Common myeloid progenitor, CD34-positive (primary cell): Measurements from ENCODE around the gene KIAA1217.

Experiments used
- CTCF ChIA-PET: fragments of 350-600 bp; sonication (Branson Sonifier 250); formaldehyde crosslinking; loops from one replicate; lab custom pipeline; 2021; ENCODE audit warnings: antibody characterized with exemption; lab: Charles Lee
- POLR2A ChIA-PET: fragments of 350-600 bp; sonication (Branson Sonifier 250); formaldehyde crosslinking; loops from one replicate; lab custom pipeline; 2021; ENCODE audit warnings: antibody characterized with exemption; lab: Charles Lee
- DNase-seq, 3 donors: peaks; one replicate each; pipeline versions ENCODE4 v3.0.0 to v3.0.0-alpha.2; 2013
- H3K27ac ChIP-seq, 2 experiments: 1 replicate in 1 of 2; 2 replicates in 1 of 2; pipeline ENCODE4 v1.7.0; 2013; ENCODE audit warnings: inconsistent platforms in 2 of 2, low read length in 2 of 2, mild to moderate bottlenecking in 2 of 2, low read depth in 1 of 2, moderate library complexity in 1 of 2; ENCODE audit not compliant: severe bottlenecking in 2 of 2, insufficient read depth in 1 of 2, poor library complexity in 1 of 2
- H3K27me3 ChIP-seq, 5 experiments: replicated peaks in 2 of 5; 1 replicate in 3 of 5; 2 replicates in 2 of 5; pipeline versions ENCODE4 v1.6.1 to v1.7.0; 2013; ENCODE audit warnings: low read length in 4 of 5, mild to moderate bottlenecking in 2 of 5, moderate library complexity in 2 of 5, inconsistent platforms in 1 of 5; ENCODE audit not compliant: insufficient read depth in 5 of 5, control insufficient read depth in 4 of 5
- H3K36me3 ChIP-seq, 4 experiments: 1 replicate in 2 of 4; 2 replicates in 2 of 4; pipeline versions ENCODE4 v1.6.1 to v1.7.0; 2013; ENCODE audit warnings: low read length in 3 of 4, control low read depth in 1 of 4, mild to moderate bottlenecking in 1 of 4; ENCODE audit not compliant: control insufficient read depth in 4 of 4, insufficient read depth in 4 of 4
- H3K4me1 ChIP-seq, 4 experiments: 1 replicate in 3 of 4; 2 replicates in 1 of 4; pipeline versions ENCODE4 v1.6.1 to v1.7.1; 2013; ENCODE audit warnings: low read length in 3 of 4, mild to moderate bottlenecking in 3 of 4, control low read depth in 1 of 4, inconsistent platforms in 1 of 4, moderate library complexity in 1 of 4; ENCODE audit not compliant: control insufficient read depth in 4 of 4, insufficient read depth in 4 of 4; ENCODE audit errors: control extremely low read depth in 1 of 4
- H3K4me3 ChIP-seq, 7 experiments: 1 replicate in 4 of 7; 2 replicates in 3 of 7; pipeline versions ENCODE4 v1.5.1 to v1.7.0; 2013; ENCODE audit warnings: mild to moderate bottlenecking in 7 of 7, low read length in 6 of 7, moderate library complexity in 6 of 7, inconsistent platforms in 2 of 7, low read depth in 2 of 7, control low read depth in 1 of 7; ENCODE audit not compliant: insufficient read depth in 4 of 7, control insufficient read depth in 1 of 7; ENCODE audit errors: extremely low read depth in 1 of 7
- H3K9me3 ChIP-seq, 5 experiments: 1 replicate in 4 of 5; 2 replicates in 1 of 5; pipeline versions ENCODE4 v1.6.1 to v1.7.1; 2013; ENCODE audit warnings: low read length in 4 of 5, mild to moderate bottlenecking in 2 of 5, inconsistent platforms in 1 of 5, low read depth in 1 of 5, moderate library complexity in 1 of 5; ENCODE audit not compliant: control insufficient read depth in 4 of 5, insufficient read depth in 2 of 5; ENCODE audit errors: control extremely low read depth in 1 of 5
- WGBS: methylation state at CpG from one replicate; pipeline ENCODE4 v1.1.5; 2013; ENCODE audit not compliant: insufficient coverage; 5-methylcytosine and 5-hydroxymethylcytosine counted together

The KIAA1217 gene

DNA sequence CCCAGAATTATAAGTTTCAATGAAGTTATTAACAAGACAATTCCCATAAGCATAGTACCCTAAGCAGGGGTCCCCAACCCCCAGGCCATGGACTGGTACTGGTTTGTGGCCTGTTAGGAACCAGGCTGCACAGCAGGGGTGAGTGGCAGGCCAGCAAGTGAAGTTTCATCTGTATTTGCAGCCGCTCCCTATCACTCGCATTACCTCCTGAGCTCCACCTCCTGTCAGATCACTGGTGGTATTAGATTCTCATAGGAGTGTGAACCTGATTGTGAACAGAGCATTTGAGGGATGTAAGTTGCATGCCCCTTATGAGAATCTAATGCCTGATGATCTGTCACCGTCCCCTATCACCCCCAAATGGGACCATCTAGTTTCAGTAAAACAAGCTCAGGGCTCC lies 36.0 kb upstream of the KIAA1217 start:
- ChIA-PET POLR2A (no interaction called here), CTCF (no interaction called here)
- WGBS, result 100% methylated on average over 2 of the region's 3 CpGs
- Histone ChIP-seq H3K4me3 (no peak overlapping the region), H3K36me3 (no peaks in the 10 kb centered on the region), H3K9me3 (peaks cover 0 to 4% (median 0%) of the 10 kb centered on the region in 5 experiments), H3K27me3 (no peaks in the 10 kb centered on the region), H3K27ac (no peak overlapping the region), H3K4me1 (peaks cover 0 to 5% (median 0%) of the 10 kb centered on the region in 4 experiments)
- no peak for DNase-seq

DNA sequence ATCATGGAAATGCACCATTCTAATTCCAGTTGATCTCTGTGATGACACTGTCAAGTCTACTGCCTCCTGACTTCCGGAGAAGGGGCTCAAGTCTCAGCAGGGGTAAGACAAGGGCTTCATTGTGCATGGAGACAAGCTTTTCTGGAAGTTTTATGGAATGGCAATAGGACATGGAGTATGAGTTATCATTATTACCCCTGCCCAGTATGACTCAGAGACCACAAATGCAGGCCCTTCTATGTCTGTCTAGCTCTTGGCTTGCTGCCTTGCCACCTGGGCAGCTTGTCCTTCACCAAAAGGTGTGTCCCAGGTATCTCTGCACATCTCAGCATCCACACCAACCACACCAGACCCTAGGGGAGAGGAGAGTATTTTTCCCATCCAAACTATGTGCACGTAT lies 34.9 kb upstream of the KIAA1217 start:
- DNase-seq, result no peak
- 100% methylated on average over 1 of the region's 2 CpGs for WGBS
- Histone ChIP-seq H3K27me3 (no peaks in the 10 kb centered on the region), H3K4me1 (no peaks in the 10 kb centered on the region), H3K36me3 (no peaks in the 10 kb centered on the region), H3K9me3 (peaks cover 0 to 6% (median 0%) of the 10 kb centered on the region in 5 experiments), H3K27ac (no peak overlapping the region), H3K4me3 (no peak overlapping the region)
- POLR2A ChIA-PET, result no interaction called here
- CTCF ChIA-PET, result no interaction called here

DNA sequence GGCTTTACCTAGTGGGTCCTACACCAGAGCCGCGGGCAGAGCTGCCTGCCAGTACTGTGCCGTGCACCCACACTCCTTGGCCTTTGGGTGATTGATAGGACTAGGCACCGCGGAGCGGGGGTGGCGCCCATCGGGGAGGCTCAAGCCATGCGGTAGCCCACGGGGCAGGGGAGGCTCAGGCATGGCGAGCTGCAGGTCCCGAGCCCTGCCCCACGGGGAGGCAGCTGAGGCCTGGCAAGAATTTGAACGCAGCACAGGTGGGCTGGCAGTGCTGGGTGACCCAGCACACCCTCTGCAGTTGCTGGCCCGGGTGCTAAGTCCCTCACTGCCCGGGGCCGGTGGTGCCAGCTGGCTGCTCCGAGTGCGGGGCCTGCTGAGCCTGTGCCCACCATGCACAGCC lies 32.3 kb upstream of the KIAA1217 start:
- no peak overlapping the region for H3K4me3 ChIP-seq
- ChIA-PET CTCF (interaction anchor here (0.7 kb wide), 1 partner anchor 199 kb away, joined by 3 read pairs; no protein-coding TSS in a partner anchor), POLR2A (no interaction called here)
- no peaks in the 10 kb centered on the region for H3K36me3 ChIP-seq
- no peaks in the 10 kb centered on the region for H3K4me1 ChIP-seq
- WGBS, result 99% methylated on average over 18 of the region's 19 CpGs
- peaks cover 0 to 10% (median 0%) of the 10 kb centered on the region in 5 experiments for H3K9me3 ChIP-seq
- no peaks in the 10 kb centered on the region for H3K27me3 ChIP-seq
- no peak for DNase-seq
- H3K27ac ChIP-seq, result no peak overlapping the region

DNA sequence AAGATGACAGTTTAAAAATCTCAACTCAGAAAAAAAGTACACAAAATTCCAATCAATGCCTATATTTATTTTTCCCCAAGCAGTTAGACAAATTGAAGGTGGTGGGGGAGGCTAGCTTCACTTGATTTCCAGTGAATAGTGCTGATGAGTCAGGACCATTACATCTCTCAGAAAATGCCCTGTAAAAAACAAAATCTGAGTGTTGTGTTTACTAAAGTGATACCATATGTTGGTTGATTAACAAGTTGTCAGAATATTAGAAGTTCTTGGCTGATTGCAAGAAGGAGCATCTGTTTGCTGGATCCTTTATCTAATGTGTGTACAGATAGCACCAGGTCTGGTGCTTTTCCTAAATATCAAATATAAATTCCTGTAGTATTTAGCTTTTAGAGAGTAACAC lies 31.3 kb upstream of the KIAA1217 start:
- Histone ChIP-seq H3K4me3 (no peak overlapping the region), H3K9me3 (peaks cover 0 to 10% (median 0%) of the 10 kb centered on the region in 5 experiments), H3K4me1 (no peaks in the 10 kb centered on the region), H3K36me3 (no peaks in the 10 kb centered on the region), H3K27ac (no peak overlapping the region), H3K27me3 (no peaks in the 10 kb centered on the region)
- no peak for DNase-seq
- POLR2A ChIA-PET, result no interaction called here
- CTCF ChIA-PET, result no interaction called here

DNA sequence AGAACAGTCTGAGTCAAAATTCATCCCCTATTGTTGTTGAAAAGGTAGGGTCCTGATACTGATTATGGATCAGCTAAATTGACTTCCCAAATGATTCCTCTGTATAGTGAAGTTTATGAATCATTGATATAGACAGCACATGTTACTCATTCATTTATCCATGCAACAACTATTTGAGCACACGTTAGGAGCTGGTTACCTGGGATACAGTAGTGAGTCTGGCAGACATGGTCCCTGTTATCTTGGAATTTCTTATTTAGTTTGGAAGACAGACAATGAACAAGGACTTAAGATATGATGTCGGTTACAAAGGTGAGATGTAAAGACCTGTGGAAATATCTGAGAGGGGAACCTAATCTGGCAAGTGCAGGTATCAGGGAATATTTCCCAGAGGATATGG lies 28.0 kb upstream of the KIAA1217 start:
- 100% methylated on average over 1 of the region's 2 CpGs for WGBS
- Histone ChIP-seq H3K4me3 (no peak overlapping the region), H3K36me3 (no peaks in the 10 kb centered on the region), H3K9me3 (peaks cover 0 to 8% (median 0%) of the 10 kb centered on the region in 5 experiments), H3K27ac (no peak overlapping the region), H3K27me3 (peaks cover 0 to 2% (median 0%) of the 10 kb centered on the region in 5 experiments), H3K4me1 (no peaks in the 10 kb centered on the region)
- CTCF ChIA-PET, result no interaction called here
- no peak for DNase-seq
- POLR2A ChIA-PET, result no interaction called here

DNA sequence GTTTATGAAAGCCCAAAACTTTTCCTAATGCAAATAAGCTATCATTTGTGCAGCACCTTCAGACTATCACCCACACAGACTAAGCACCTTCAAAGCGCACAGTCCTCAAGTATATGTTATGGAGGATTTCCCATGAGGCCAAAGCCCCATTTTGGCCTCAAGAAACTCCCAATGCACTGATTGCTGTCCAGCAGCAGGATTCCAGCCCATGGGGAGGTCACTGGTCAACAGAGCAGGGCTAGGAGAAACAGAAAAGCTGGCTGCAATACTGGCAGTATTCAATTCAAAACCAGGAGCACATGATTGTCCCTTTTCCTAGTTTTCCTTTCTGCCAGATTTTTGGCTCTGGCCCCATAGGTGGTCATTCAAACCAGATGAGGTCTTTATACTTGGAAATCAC lies 24.5 kb upstream of the KIAA1217 start:
- H3K36me3 ChIP-seq, result no peaks in the 10 kb centered on the region
- CTCF ChIA-PET, result no interaction called here
- H3K4me3 ChIP-seq, result no peak overlapping the region
- no peaks in the 10 kb centered on the region for H3K4me1 ChIP-seq
- WGBS, result no CpG with 5 or more reads among the region's 1 CpG
- no peaks in the 10 kb centered on the region for H3K9me3 ChIP-seq
- peaks cover 0 to 2% (median 0%) of the 10 kb centered on the region in 5 experiments for H3K27me3 ChIP-seq
- POLR2A ChIA-PET, result no interaction called here
- no peak for DNase-seq
- H3K27ac ChIP-seq, result no peak overlapping the region

DNA sequence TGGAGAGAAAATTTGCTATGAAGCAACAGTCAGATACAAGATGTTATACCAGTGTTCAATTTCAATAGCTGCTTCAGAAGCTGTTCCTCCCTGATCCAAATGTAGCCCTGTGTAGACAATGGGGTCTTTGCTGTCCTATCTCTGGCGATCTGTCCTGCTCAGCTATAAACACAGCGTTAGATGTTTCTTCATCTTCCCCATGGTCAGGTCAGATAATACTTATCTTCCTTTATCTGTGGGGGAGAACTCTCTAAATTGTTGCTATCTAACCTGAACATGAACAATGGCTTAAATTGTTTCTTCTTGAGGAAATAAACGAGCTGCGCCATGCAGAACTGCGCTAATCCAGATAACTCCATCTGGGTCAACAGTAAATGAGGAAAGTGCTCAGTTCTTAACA lies 15.6 kb upstream of the KIAA1217 start:
- no peaks in the 10 kb centered on the region for H3K9me3 ChIP-seq
- no peaks in the 10 kb centered on the region for H3K4me1 ChIP-seq
- no peak overlapping the region for H3K4me3 ChIP-seq
- CTCF ChIA-PET, result no interaction called here
- no peak overlapping the region for H3K27ac ChIP-seq
- DNase-seq, result peak in 2 of 3 donors; percentile 4 to 13
- WGBS, result 77% methylated on average over 3 of the region's 5 CpGs
- POLR2A ChIA-PET, result no interaction called here
- no peaks in the 10 kb centered on the region for H3K36me3 ChIP-seq
- peaks cover 0 to 2% (median 0%) of the 10 kb centered on the region in 5 experiments for H3K27me3 ChIP-seq
